ENCODE measurements around the gene NEK4. TPM values are rescaled to one million over a fixed set of nuclear protein-coding genes. Genes with fewer than 3 reads are reported as not detected.

Gene NEK4
- total and polyA plus RNA-seq, 2 of the 13 experiments (the other 11 are each of a cell fraction or from before 2014, with no cell fraction given): 16.5 to 38.0 TPM

GRCh38 chr3:52705688-52706686 is 64.8 kb downstream of the NEK4 start, which contains the start of the genes GLT8D1 and SPCS1 (continued):
- TF ChIP-seq ZNF703 (CRISPR knock-in tag; IDR thresholded peaks at IDR 0.05; ENCODE audit: borderline replicate concordance): no peak
- TF ChIP-seq FOSL1 (CRISPR knock-in tag; IDR thresholded peaks at IDR 0.05; ENCODE audit: borderline replicate concordance): peak; percentile 11; the same call in 1 of the 2 replicates
- TF ChIP-seq THYN1 (CRISPR knock-in tag; IDR thresholded peaks at IDR 0.05; ENCODE audit: borderline replicate concordance, low read depth): no peak
- peak; percentile 28; the same call in 1 of the 2 replicates for TF ChIP-seq ARID2 (CRISPR knock-in tag; IDR thresholded peaks at IDR 0.05; ENCODE audit: borderline replicate concordance)
- TF ChIP-seq TBX2 (CRISPR knock-in tag; IDR thresholded peaks at IDR 0.05; ENCODE audit: borderline replicate concordance): peak; percentile 88
- TF ChIP-seq NFATC3 (CRISPR knock-in tag; IDR thresholded peaks at IDR 0.05): no peak; the same call in 1 of the 2 replicates
- TF ChIP-seq ZNF615 (CRISPR knock-in tag; IDR thresholded peaks at IDR 0.05; ENCODE audit: borderline replicate concordance): 0 out of 2 replicates have a peak, but pooled peaks have one; percentile 34
- peak; percentile 79; the same call in 1 of the 2 replicates for TF ChIP-seq ZFYVE20 (CRISPR knock-in tag; IDR thresholded peaks at IDR 0.05; ENCODE audit: borderline replicate concordance, low read depth)
- TF ChIP-seq SMARCC2 (IDR thresholded peaks at IDR 0.05): no peak
- 0 out of 2 replicates have a peak, but pooled peaks have one; percentile 21 for TF ChIP-seq IRX3 (CRISPR knock-in tag; IDR thresholded peaks at IDR 0.05; ENCODE audit: borderline replicate concordance, low read depth)
- 0 out of 2 replicates have a peak, but pooled peaks have one; percentile 20 for TF ChIP-seq DNMT1 (CRISPR knock-in tag; IDR thresholded peaks at IDR 0.05)
- no peak for TF ChIP-seq PPARG (CRISPR knock-in tag; conservative IDR thresholded peaks at IDR 0.05)
- peak; percentile 49; the same call in 1 of the 2 replicates for TF ChIP-seq HINFP (CRISPR knock-in tag; IDR thresholded peaks at IDR 0.05; ENCODE audit: low read depth)
- 0 out of 2 replicates have a peak, but pooled peaks have one; percentile 8 for TF ChIP-seq ZNF577 (CRISPR knock-in tag; IDR thresholded peaks at IDR 0.05; ENCODE audit: borderline replicate concordance, low read depth)
- 0 out of 2 replicates have a peak, but pooled peaks have one; percentile 7 for TF ChIP-seq STAG1 (CRISPR knock-in tag; IDR thresholded peaks at IDR 0.05)
- TF ChIP-seq PCBP1 (IDR thresholded peaks at IDR 0.05; ENCODE audit: borderline replicate concordance, low read depth, low read length): no peak
- 0 out of 2 replicates have a peak, but pooled peaks have one; percentile 34 for TF ChIP-seq ZNF646 (CRISPR knock-in tag; IDR thresholded peaks at IDR 0.05)

All from HepG2 (cell line).